Trophoblast cell (in vitro differentiated cells and primary cell): ENCODE results near the gene TRMT6.

Experiments used
- DNase-seq, 2 donors: peaks; one replicate each; pipeline ENCODE4 v3.0.0-alpha.2; 2016
- H2AFZ ChIP-seq: 2 replicates; pipeline ENCODE4 v1.6.1; 2013; ENCODE audit warnings: low read length, moderate library complexity, mild to moderate bottlenecking; ENCODE audit not compliant: insufficient read depth, poor library complexity
- H2AK5ac ChIP-seq: 2 replicates; pipeline ENCODE4 v1.6.1; 2013; ENCODE audit warnings: mild to moderate bottlenecking, low read length
- H2BK120ac ChIP-seq: 2 replicates; pipeline ENCODE4 v1.6.1; 2013; ENCODE audit warnings: low read length, mild to moderate bottlenecking, moderate library complexity; ENCODE audit not compliant: insufficient read depth, poor library complexity
- H2BK12ac ChIP-seq: 2 replicates; pipeline ENCODE4 v1.6.1; 2013; ENCODE audit warnings: mild to moderate bottlenecking, low read length, moderate library complexity
- H2BK5ac ChIP-seq: 2 replicates; pipeline ENCODE4 v1.6.1; 2013; ENCODE audit warnings: low read length, low read depth, moderate library complexity, mild to moderate bottlenecking; ENCODE audit not compliant: poor library complexity
- H3K14ac ChIP-seq: 2 replicates; pipeline ENCODE4 v1.6.1; 2013; ENCODE audit warnings: mild to moderate bottlenecking, low read length
- H3K18ac ChIP-seq: 2 replicates; pipeline ENCODE4 v1.6.1; 2013; ENCODE audit warnings: mild to moderate bottlenecking, low read length
- H3K23ac ChIP-seq: 2 replicates; pipeline ENCODE4 v1.6.1; 2013; ENCODE audit warnings: low read length
- H3K27ac ChIP-seq: 2 replicates; pipeline ENCODE4 v1.5.1; 2013; ENCODE audit warnings: low read depth, mild to moderate bottlenecking, inconsistent platforms, low read length, moderate library complexity
- H3K27me3 ChIP-seq: 2 replicates; pipeline ENCODE4 v1.6.1; 2013; ENCODE audit warnings: inconsistent platforms, mild to moderate bottlenecking, low read length, moderate library complexity; ENCODE audit not compliant: insufficient read depth
- H3K36me3 ChIP-seq, 2 experiments: 1 replicate in 1 of 2; 2 replicates in 1 of 2; pipeline ENCODE4 v1.6.1; 2013; ENCODE audit warnings: low read length in 2 of 2, mild to moderate bottlenecking in 2 of 2, moderate library complexity in 1 of 2; ENCODE audit not compliant: insufficient read depth in 2 of 2, control insufficient read depth in 1 of 2
- H3K4ac ChIP-seq: 2 replicates; pipeline ENCODE4 v1.6.1; 2013; ENCODE audit warnings: low read depth, mild to moderate bottlenecking, low read length, moderate library complexity
- H3K4me1 ChIP-seq, 2 experiments: 1 replicate in 1 of 2; 2 replicates in 1 of 2; pipeline ENCODE4 v1.6.1; 2013; ENCODE audit warnings: low read length in 2 of 2, mild to moderate bottlenecking in 2 of 2, moderate library complexity in 1 of 2; ENCODE audit not compliant: insufficient read depth in 2 of 2, control insufficient read depth in 1 of 2
- H3K4me2 ChIP-seq: 2 replicates; pipeline ENCODE4 v1.6.1; 2013; ENCODE audit warnings: inconsistent platforms, mild to moderate bottlenecking, low read length, moderate library complexity
- H3K4me3 ChIP-seq: 2 replicates; pipeline ENCODE4 v1.5.1; 2013; ENCODE audit warnings: mild to moderate bottlenecking, low read depth, low read length, inconsistent platforms
- H3K79me1 ChIP-seq: one replicate; pipeline ENCODE4 v1.6.1; 2013; ENCODE audit warnings: low read length
- H3K79me2 ChIP-seq: 2 replicates; pipeline ENCODE4 v1.6.1; 2013; ENCODE audit warnings: low read length, mild to moderate bottlenecking; ENCODE audit not compliant: control insufficient read depth, insufficient read depth, poor library complexity
- H3K9ac ChIP-seq: 2 replicates; pipeline ENCODE4 v1.6.1; 2013; ENCODE audit warnings: mild to moderate bottlenecking, low read length
- H3K9me3 ChIP-seq: 2 replicates; pipeline ENCODE4 v1.6.1; 2013; ENCODE audit warnings: low read depth, mild to moderate bottlenecking, control low read depth, inconsistent platforms, low read length; ENCODE audit not compliant: insufficient read depth
- H4K12ac ChIP-seq: 2 replicates; pipeline ENCODE4 v1.6.1; 2013; ENCODE audit warnings: low read depth, mild to moderate bottlenecking, low read length, moderate library complexity
- H4K8ac ChIP-seq: 2 replicates; pipeline ENCODE4 v1.6.1; 2013; ENCODE audit warnings: low read depth, mild to moderate bottlenecking, low read length, moderate library complexity
- H4K91ac ChIP-seq: one replicate; pipeline ENCODE4 v1.6.1; 2013; ENCODE audit warnings: low read depth, mild to moderate bottlenecking, low read length, moderate library complexity
- WGBS: extraction: QIAGEN DNeasy Blood & Tissue Kit; methylation state at CpG from one replicate; pipeline ENCODE4 v1.1.7; 2013; ENCODE audit warnings: missing lambda C conversion rate; ENCODE audit not compliant: insufficient read length, insufficient coverage; ENCODE audit errors: extremely low coverage; 5-methylcytosine and 5-hydroxymethylcytosine counted together

Gene TRMT6

GRCh38 chr20:5990946-5991345 lies 40.6 kb upstream of the TRMT6 start:
- Histone ChIP-seq H2BK120ac (no peak overlapping the region), H2BK5ac (no peak overlapping the region), H3K9me3 (no peaks in the 10 kb centered on the region), H3K79me1 (no peaks in the 10 kb centered on the region), H3K79me2 (no peaks in the 10 kb centered on the region), H3K27me3 (no peaks in the 10 kb centered on the region), H3K4me3 (no peak overlapping the region), H3K4ac (no peak overlapping the region), H3K36me3 (peaks cover 15% of the 10 kb centered on the region in 2 experiments), H3K23ac (no peak overlapping the region), H4K12ac (no peak overlapping the region), H3K27ac (no peak overlapping the region), H2AK5ac (no peak overlapping the region), H3K18ac (no peak overlapping the region), H2BK12ac (no peak overlapping the region), H3K14ac (no peak overlapping the region), H4K91ac (no peak overlapping the region), H2AFZ (no peak overlapping the region), H4K8ac (no peak overlapping the region), H3K4me1 (no peaks in the 10 kb centered on the region), H3K9ac (no peak overlapping the region), H3K4me2 (no peak overlapping the region)
- no CpG with 5 or more reads among the region's 3 CpGs for WGBS
- no peak for DNase-seq

DNA sequence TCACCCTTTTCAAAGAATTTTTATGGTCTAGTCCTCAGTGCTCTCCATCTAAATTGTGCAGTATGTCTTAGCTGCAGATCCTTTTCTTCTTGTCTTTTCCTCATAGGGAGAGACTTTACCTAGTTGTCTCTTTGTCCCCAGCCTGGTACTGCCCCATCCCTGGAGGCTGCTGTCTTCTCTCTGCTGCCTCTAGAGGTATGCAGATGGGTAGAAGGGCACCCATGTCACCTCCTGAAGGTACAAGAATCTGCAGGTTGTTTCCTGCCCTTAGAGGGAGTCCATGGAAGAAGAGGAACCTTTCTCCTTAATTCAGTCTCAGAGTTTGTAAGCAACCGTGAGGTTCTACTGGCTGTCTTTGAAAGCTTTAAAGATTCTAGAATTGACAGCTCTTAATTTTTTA lies 39.2 kb upstream of the TRMT6 start:
- H3K14ac ChIP-seq, result no peak overlapping the region
- H3K79me1 ChIP-seq, result no peaks in the 10 kb centered on the region
- no peaks in the 10 kb centered on the region for H3K27me3 ChIP-seq
- H2AK5ac ChIP-seq, result no peak overlapping the region
- no peak overlapping the region for H4K8ac ChIP-seq
- no peak overlapping the region for H3K27ac ChIP-seq
- no peaks in the 10 kb centered on the region for H3K79me2 ChIP-seq
- no peaks in the 10 kb centered on the region for H3K4me1 ChIP-seq
- H3K4me3 ChIP-seq, result no peak overlapping the region
- H2BK120ac ChIP-seq, result no peak overlapping the region
- no peak overlapping the region for H2BK5ac ChIP-seq
- H3K18ac ChIP-seq, result no peak overlapping the region
- no peak overlapping the region for H3K23ac ChIP-seq
- no peak overlapping the region for H2AFZ ChIP-seq
- no peak overlapping the region for H4K91ac ChIP-seq
- H4K12ac ChIP-seq, result no peak overlapping the region
- H3K4ac ChIP-seq, result no peak overlapping the region
- no peak overlapping the region for H3K9ac ChIP-seq
- WGBS, result no CpG with 5 or more reads among the region's 1 CpG
- no peak for DNase-seq
- H3K36me3 ChIP-seq, result peaks cover 11 to 15% of the 10 kb centered on the region in 2 experiments
- no peak overlapping the region for H2BK12ac ChIP-seq
- H3K4me2 ChIP-seq, result no peak overlapping the region
- H3K9me3 ChIP-seq, result no peaks in the 10 kb centered on the region

- no CpG with 5 or more reads among the region's 2 CpGs for WGBS
Observed at GRCh38 chr20:5987383-5987782, 37.0 kb upstream of the TRMT6 start.

GRCh38 chr20:5980720-5981538 lies 30.6 kb upstream of the TRMT6 start:
- Histone ChIP-seq H3K4me3 (no peak overlapping the region), H4K8ac (no peak overlapping the region), H3K79me1 (no peaks in the 10 kb centered on the region), H3K27me3 (no peaks in the 10 kb centered on the region), H3K4me1 (no peaks in the 10 kb centered on the region), H2BK120ac (no peak overlapping the region), H2BK12ac (peak overlapping the region; percentile 40), H3K18ac (no peak overlapping the region), H3K4me2 (no peak overlapping the region), H4K91ac (no peak overlapping the region), H2AK5ac (no peak overlapping the region), H3K23ac (no peak overlapping the region), H3K27ac (no peak overlapping the region), H2AFZ (no peak overlapping the region), H3K14ac (no peak overlapping the region), H3K36me3 (peaks cover 8 to 20% of the 10 kb centered on the region in 2 experiments), H3K4ac (no peak overlapping the region), H4K12ac (no peak overlapping the region), H3K79me2 (no peaks in the 10 kb centered on the region), H3K9ac (no peak overlapping the region), H2BK5ac (no peak overlapping the region), H3K9me3 (no peaks in the 10 kb centered on the region)
- DNase-seq, result no peak
- no CpG with 5 or more reads among the region's 5 CpGs for WGBS

More at GRCh38 chr20:5987383-5987782, 37.0 kb upstream of the TRMT6 start:
- Histone ChIP-seq H2BK5ac (no peak overlapping the region), H2AK5ac (no peak overlapping the region), H3K18ac (no peak overlapping the region), H3K4me3 (no peak overlapping the region), H2AFZ (no peak overlapping the region), H3K9me3 (no peaks in the 10 kb centered on the region), H3K23ac (no peak overlapping the region), H3K27me3 (no peaks in the 10 kb centered on the region), H3K4me2 (no peak overlapping the region), H4K91ac (no peak overlapping the region), H4K12ac (no peak overlapping the region), H2BK12ac (no peak overlapping the region), H3K27ac (no peak overlapping the region), H3K9ac (no peak overlapping the region), H3K79me1 (no peaks in the 10 kb centered on the region), H3K36me3 (peaks cover 13 to 15% of the 10 kb centered on the region in 2 experiments), H3K4ac (no peak overlapping the region), H2BK120ac (no peak overlapping the region), H3K79me2 (no peaks in the 10 kb centered on the region), H3K14ac (no peak overlapping the region), H3K4me1 (no peaks in the 10 kb centered on the region), H4K8ac (no peak overlapping the region)
- DNase-seq, result no peak
